Hematopoietic multipotent progenitor cell treated with erythropoietin and hydrocortisone succinate and interleukin-3 and kit ligand, for 17 days (in vitro differentiated cells): ENCODE data around the gene NPHS1.
"Not testable (repeated sequence)": the region's sequence is repeated elsewhere in the genome, so short reads cannot be mapped to it uniquely, and the experiment has no call there.

Source experiments
- DNase-seq: peaks from one replicate; pipeline ENCODE4 v3.0.0-alpha.2; 2015; ENCODE audit warnings: low spot score

The NPHS1 gene

DNA sequence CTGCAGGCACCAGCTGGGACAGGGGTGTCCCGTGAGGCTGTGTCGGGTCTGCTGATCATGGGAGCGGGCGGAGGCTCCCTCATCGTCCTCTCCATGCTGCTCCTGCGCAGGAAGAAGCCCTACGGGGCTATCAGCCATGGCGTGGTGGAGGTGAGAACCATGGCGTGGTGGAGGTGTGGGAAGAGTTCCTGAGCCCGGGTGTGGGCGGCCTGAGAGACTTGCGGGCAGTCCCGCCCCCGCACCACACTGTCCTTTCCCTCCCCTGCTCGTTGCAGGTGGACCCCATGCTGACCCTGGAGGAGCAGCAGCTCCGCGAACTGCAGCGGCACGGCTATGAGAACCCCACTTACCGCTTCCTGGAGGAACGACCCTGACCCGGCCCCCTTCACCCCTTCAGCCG lies 26.8 kb upstream of the NPHS1 start:
- DNase-seq, result no peak

DNA sequence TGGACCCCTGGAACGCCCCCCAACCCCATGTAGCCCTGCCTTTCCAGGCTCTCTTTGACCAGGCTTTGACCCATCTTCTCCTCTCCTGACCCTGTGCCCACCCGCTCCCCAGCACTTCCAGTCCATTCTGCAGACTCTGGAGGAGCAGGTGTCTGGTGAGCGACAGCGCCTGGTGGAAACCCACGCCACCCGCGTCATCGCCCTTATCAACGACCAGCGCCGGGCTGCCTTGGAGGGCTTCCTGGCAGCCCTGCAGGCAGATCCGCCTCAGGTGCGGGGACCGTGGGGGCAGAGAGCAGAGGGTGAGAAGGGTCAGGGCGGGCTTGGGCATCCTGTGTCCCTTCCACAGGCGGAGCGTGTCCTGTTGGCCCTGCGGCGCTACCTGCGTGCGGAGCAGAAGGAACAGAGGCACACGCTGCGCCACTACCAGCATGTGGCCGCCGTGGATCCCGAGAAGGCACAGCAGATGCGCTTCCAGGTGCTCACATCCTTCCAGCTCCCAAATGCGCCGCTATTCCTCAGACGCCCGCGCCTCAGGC lies 22.2 kb upstream of the NPHS1 start:
- DNase-seq, result no peak

DNA sequence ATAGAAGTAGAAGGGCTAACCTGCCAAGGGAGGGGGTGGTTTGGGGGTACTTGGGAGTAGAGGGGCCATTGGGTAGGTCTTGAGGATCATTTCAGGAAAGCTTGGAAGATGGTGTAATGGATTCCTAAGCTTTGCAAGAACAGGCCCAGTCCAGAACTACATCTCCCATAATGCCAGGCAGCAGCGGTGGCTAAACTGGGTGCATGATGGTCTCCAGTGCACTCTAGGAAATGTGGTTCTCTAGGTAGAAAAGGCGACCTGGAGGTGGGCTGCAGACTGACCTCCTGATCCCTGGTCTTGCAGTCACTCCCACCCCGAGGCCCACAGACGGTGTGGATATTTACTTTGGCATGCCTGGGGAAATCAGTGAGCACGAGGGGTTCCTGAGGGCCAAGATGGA lies 19.9 kb upstream of the NPHS1 start:
- no peak for DNase-seq

DNA sequence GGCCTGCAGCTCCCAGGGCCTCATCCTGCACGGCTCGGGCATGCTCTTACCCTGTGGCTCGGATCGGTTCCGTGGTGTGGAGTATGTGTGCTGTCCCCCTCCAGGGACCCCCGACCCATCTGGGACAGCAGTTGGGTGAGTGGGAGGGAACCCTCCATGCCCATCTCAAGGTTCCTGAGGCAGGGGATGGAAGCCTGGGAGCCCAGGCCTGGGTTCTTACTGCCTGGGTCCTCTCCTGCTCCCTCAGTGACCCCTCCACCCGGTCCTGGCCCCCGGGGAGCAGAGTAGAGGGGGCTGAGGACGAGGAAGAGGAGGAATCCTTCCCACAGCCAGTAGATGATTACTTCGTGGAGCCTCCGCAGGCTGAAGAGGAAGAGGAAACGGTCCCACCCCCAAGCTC lies 19.3 kb upstream of the NPHS1 start:
- DNase-seq, result no peak

DNA sequence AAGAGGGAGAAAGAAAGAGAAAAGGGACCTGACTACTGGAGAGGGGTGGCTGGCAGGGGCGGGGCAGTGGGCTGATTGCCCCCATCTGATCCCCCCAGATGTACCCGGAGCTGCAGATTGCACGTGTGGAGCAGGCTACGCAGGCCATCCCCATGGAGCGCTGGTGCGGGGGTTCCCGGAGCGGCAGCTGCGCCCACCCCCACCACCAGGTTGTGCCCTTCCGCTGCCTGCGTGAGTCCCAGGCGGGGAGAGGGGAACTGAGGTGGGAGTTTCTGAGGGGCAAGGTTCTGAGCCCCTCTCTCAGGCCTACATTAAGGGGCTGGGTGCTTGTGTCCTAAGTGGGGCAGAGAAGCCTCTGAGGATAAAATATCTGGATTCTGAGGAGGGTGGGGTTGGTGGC lies 18.5 kb upstream of the NPHS1 start:
- DNase-seq, result no peak

GRCh38 chr19:35870124-35870736 lies 17.9 kb upstream of the NPHS1 start:
- DNase-seq, result not testable (repeated sequence)

GRCh38 chr19:35869327-35870123 lies 17.2 kb upstream of the NPHS1 start:
- peak; percentile 60 for DNase-seq

GRCh38 chr19:35868823-35869326 lies 16.6 kb upstream of the NPHS1 start:
- no peak for DNase-seq

- DNase-seq, result no peak
These were observed 16.0 kb upstream of the NPHS1 start, which contains the start of gene APLP1 for GRCh38 chr19:35868172-35868822. Gene APLP1, plus strand, starts transcription at chr19:35868574. Its CDS starts 63 bp downstream, at chr19:35868637.

DNA sequence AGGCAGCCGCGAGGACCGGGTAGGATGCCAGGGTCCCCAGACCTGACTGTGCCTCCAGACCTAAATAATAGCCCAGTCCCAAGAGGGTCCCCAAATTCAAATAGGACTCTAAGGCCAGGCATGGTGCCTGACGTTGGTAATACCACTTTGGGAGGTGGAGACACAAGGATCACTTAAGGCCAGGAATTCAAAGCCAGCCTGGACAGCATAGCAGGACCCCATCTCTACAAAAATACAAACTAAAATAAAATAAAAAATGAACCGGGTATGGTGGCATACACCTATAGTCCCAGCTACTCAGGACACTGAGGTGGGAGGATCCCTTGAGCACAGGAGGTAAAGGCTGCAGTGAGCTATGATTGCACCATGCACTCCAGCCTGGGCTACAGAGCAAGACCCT lies 10.7 kb upstream of the NPHS1 start:
- DNase-seq, result no peak

GRCh38 chr19:35862528-35862927 lies 10.2 kb upstream of the NPHS1 start:
- no peak for DNase-seq

GRCh38 chr19:35861640-35862160 lies 9.4 kb upstream of the NPHS1 start:
- no peak for DNase-seq

GRCh38 chr19:35860818-35861639 lies 8.7 kb upstream of the NPHS1 start:
- no peak for DNase-seq

GRCh38 chr19:35860436-35860817 lies 8.1 kb upstream of the NPHS1 start:
- DNase-seq, result no peak

DNA sequence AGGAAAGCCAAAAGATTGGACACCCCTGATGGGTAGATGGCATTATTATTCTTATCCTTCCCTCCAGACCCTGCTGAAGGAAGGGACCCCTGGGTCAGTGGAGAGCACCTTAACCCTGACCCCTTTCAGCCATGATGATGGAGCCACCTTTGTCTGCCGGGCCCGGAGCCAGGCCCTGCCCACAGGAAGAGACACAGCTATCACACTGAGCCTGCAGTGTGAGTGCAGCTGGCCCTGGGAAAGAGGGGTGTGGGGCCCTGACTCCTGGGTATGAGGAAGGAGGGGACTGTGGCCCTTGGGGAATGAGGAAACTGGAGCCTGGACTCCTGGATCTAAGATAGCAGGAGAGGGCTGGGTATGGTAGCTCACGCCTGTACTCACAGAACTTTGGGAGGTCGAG lies 7.1 kb upstream of the NPHS1 start:
- no peak for DNase-seq

GRCh38 chr19:35858311-35858710 lies 6.0 kb upstream of the NPHS1 start:
- no peak for DNase-seq

GRCh38 chr19:35856546-35857149 lies 4.3 kb upstream of the NPHS1 start, which contains the start of gene KIRREL2:
Gene KIRREL2, plus strand, starts transcription at chr19:35856911. Its CDS starts 209 bp downstream, at chr19:35857120.
- no peak for DNase-seq

DNA sequence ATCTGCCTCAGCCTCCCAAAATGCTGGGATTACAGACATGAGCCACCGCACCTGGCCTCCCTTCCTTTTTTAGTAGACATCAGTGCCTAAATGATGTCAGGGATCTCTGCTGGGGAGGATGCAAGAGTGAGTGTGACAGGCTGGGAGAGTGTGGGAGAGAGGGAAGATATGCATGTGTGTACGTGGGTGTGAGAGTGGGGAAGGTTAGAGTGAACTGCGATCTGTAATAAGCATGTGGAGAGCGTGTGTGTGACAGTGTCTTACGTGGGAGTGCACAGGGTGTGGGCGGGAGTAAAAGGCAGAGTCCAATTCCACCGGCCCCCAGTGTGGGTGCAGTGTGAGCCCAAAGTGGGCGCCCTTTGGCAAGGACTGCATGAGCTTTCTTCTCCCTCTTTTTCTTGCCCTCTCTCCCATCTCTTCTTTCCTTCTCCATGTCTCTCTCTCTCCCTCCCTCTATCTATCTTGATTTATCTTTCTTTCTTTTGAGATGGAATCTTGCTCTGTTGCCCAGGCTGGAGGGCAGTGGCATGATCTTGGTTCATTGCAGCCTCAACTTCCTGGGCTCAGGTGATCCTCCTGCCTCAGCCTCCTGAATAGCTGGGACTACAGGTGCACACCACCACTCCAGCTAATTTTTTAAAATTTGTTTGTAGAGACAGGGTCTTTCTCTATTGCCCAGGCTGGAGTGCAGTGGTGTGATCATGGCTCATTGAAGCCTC lies 893 bp upstream of the NPHS1 start:
- DNase-seq, result no peak

- no peak for DNase-seq
These were observed 883 bp downstream of the NPHS1 start for GRCh38 chr19:35851213-35852028.
